Measurements from ENCODE around the gene TM4SF20.
"Not testable (repeated sequence)": the region's sequence is repeated elsewhere in the genome, so short reads cannot be mapped to it uniquely, and the experiment has no call there.

The TM4SF20 gene

GRCh38 chr2:227398684-227399670, 19.9 kb upstream of the TM4SF20 start:
- DNase-seq (ENCODE audit: low read depth in 2 of 2, low spot score in 1 of 2): no peak

DNA sequence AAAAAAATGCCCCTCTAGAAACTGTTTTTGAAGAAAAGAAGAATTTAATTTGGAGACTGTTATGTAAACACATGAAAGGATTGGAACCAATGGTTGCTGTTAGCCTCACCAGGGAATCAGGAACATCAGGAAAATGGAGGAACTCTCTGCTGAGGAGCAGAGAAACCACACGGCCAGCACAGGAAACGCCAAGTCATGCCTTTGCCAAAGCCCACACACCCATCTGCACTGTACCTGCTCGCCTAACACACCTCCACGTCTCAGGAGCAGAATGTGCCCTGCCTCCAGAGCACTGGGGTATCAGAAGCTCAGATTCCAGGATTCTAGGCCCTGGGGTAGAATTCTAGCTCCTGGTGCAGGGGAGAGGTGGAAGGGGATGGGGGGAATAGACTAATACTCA, 18.5 kb upstream of the TM4SF20 start:
- DNase-seq (ENCODE audit: low read depth in 2 of 2, low spot score in 1 of 2): no peak

DNA sequence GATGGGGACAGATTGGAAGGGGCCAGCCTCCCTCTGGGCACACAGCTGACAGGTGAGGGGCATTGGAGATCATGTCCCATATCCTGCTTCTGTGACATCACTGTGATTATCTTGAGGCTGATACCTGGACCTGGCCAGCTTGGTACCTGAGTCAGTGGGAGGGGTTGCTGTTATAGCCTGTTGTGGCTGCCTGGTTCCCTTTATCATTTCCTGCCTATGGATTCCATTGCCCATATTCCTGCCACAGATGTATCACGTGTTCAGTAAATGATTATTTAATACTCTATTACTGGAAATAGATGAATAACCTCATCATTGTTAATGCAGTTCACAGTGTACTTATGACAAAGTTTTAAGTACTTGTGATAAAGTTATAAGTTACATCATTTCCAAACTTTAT, 16.4 kb upstream of the TM4SF20 start:
- DNase-seq (ENCODE audit: low read depth in 2 of 2, low spot score in 1 of 2): no peak

GRCh38 chr2:227394401-227394800, 15.3 kb upstream of the TM4SF20 start:
- DNase-seq (ENCODE audit: low read depth in 2 of 2, low spot score in 1 of 2): no peak

DNA sequence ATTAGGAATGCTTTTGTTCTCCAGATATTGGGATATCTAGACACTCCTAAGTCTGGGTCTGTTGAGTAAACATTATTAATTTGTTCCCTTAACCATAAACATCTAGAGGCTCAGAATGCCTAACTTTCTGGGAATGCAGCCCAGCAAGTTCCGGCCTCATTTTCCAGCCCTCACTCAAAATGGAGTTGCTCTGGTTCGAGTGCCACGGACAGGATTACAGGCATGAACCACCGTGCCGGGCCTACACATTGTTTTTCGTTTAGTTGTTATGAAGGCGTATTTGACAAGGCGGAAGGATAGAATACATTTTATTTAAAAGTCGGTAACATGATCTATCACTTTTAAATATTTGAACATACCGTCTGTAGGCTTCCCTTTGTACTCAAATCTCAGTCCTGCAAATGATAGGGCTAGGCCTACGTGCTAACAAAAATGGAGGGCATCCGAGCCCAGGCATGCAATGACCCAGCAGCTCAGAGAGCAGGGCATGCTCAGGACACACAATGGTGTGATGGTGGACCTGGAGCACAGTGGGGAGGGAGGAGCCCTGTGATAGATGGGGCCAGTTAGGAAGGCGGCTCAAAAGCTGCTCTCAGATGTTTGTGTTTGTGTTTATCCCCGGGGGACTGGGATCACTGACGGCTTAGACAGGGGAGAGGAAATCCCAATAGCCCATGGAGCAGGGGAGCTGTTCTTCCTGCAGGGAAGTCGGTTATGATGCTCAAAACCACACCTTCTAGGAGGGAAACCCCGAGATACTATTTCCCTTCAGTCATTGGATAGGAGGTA, 11.6 kb upstream of the TM4SF20 start:
- no peak for DNase-seq (ENCODE audit: low read depth in 2 of 2, low spot score in 1 of 2)

GRCh38 chr2:227389661-227390060, 10.6 kb upstream of the TM4SF20 start:
- DNase-seq (ENCODE audit: low read depth in 2 of 2, low spot score in 1 of 2): no peak

DNA sequence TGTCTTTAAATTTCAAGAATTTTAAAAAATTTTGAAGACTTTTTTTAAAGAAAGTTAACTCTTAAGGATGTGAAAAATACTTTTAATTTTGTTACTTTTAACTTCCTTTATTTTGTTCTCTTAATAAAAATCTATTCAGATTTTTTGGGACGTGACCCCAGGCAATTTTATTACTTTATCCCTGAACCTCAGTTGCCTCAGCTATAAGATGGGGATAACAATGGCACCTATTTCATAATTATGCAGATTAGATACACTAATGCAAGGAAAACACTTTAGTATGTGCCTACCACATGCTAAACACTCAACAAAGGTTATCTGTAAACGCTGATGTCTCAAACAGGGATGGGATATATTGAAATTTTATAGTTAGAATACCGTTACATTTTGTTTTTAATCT, 10.1 kb upstream of the TM4SF20 start:
- DNase-seq (ENCODE audit: low read depth in 2 of 2, low spot score in 1 of 2): no peak

DNA sequence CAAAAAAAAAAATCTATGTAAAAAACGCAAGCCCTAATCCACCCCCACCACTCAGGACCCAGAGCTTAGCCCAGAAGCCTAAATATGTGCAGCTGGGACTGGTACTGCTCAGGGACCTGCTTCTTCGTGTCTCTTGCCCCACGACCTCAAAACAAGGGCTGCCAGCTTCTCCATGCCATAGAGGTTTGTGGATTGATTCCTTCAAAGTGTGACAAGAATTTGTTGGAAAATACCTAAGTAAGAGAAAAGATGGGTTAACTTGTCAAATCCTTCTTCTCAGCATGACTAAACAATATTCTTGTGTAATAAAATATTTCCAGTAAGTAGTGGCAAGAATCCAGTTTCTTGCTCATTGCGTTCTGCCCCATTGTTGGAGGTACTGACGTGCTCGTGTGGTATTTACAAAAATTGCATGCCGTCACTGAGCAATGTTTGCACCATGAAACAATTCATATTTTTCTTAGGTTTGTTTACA, 9.5 kb upstream of the TM4SF20 start:
- DNase-seq (ENCODE audit: low read depth in 2 of 2, low spot score in 1 of 2): no peak

DNA sequence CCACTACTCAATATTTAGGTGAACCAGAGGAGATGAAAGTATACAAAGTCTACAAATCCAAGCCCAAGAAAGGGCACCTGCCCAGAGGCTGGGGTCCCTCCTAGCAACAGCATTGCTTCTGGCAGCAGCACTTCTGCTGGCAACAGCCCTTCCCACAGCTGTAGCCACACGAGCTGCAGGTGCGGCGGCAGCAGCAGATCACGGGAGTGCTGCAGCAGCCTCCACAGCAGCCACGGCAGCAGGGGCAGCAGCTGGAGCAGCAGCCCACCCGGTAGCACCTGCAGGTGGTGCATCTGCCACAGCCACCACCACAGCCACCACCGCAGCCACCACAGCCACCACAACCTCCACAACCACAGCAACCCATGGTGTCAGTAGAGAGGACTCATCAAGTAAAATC, 8.5 kb upstream of the TM4SF20 start, which contains the start of gene SCYGR1:
Gene SCYGR1, minus strand, starts transcription at position 367 of the 400 bp plus-strand sequence. Its CDS starts 0 bp downstream, at position 367.
- not testable (repeated sequence) for DNase-seq (ENCODE audit: low read depth in 2 of 2, low spot score in 1 of 2)

- DNase-seq (ENCODE audit: low read depth in 2 of 2, low spot score in 1 of 2): no peak
Measured at GRCh38 chr2:227386630-227387029, 7.5 kb upstream of the TM4SF20 start.

DNA sequence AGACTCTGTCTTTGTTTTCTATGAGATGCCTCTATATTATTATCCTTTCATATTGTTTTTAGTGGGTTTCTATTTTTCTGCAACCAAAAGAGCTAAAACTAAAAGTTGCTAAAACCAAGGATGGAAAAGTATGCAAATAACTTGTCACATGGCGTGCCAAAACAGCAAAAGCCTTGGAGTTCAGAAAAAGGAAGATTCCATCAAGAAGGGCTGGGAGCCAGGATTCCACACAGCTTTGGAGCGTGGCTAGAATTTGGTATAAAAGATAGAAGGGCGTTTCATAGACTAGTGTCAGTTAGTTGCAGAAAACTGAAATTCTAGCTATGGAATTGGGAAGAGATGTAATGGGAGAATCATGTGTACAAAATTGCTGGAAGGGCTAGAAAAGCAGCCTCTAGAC, 4.6 kb upstream of the TM4SF20 start:
- no peak for DNase-seq (ENCODE audit: low read depth in 2 of 2, low spot score in 1 of 2)

DNA sequence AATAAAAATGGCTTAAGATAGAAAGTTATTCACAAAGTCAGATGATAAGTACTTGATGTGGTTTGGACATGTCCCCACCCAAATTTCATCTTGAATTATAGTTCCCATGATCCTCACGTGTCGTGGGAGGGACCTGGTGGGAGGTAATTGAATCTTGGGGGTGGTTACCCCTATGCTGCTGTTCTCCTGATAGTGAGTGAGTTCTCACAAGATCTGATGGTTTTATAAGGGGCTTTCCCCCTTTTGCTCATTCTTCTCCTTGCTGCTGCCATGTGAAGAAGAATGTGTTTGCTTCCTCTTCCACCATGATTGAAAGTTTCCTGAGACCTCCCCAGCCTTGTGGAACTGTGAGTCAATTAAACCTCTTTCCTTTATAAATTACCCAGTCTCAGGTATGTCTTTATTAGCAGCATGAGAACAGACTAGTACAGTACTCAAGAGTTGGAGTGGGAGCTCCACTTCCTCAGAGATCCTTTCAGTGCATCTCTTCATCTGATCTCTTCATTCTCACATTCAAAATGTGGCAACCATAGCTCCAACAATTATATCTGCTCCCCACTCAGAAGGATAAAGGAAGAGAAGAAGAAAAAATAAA, 3.2 kb upstream of the TM4SF20 start:
- not testable (repeated sequence) for DNase-seq (ENCODE audit: low read depth in 2 of 2, low spot score in 1 of 2)

- DNase-seq (ENCODE audit: low read depth in 2 of 2, low spot score in 1 of 2): no peak
Measured at GRCh38 chr2:227378371-227378782, 729 bp downstream of the TM4SF20 start.

DNA sequence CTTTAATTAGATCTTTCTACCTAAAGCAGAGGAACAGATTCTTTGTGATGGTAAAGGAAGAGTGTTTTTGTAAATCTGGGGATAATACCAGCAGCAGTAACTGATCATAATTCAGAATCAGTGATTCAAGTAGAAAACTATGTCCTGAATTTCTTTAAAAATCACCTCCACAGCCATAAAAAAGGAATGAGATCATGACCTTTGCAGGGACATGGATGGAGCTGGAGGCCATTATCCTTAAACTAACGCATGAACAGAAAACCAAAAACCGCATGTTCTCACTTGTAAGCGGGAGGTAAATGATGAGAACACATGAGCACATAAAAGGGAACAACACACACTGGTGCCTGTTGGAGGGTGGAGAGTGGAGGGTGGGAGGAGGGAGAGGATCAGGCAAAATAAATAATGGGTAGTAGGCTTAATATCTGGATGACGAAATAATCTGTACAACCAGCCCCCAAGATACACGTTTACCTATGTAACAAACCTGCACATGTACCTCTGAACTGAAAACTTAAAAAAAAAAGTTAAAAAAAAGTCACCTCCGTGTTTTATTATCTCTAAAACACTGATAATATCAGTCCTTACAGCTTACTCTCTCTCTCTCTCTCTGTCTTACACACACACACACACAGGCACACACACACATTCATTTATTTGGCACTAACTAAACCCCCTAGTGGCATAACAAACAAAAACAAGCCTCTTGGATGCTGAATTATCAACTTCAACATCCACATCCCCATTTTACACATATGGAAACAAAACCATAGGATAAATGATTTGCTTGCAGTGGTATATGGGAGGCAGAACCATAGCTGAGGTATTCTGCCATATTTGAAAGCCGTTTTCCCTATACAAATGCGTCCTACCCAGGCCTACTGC, 1.4 kb downstream of the TM4SF20 start:
- DNase-seq (ENCODE audit: low read depth in 2 of 2, low spot score in 1 of 2): no peak

DNA sequence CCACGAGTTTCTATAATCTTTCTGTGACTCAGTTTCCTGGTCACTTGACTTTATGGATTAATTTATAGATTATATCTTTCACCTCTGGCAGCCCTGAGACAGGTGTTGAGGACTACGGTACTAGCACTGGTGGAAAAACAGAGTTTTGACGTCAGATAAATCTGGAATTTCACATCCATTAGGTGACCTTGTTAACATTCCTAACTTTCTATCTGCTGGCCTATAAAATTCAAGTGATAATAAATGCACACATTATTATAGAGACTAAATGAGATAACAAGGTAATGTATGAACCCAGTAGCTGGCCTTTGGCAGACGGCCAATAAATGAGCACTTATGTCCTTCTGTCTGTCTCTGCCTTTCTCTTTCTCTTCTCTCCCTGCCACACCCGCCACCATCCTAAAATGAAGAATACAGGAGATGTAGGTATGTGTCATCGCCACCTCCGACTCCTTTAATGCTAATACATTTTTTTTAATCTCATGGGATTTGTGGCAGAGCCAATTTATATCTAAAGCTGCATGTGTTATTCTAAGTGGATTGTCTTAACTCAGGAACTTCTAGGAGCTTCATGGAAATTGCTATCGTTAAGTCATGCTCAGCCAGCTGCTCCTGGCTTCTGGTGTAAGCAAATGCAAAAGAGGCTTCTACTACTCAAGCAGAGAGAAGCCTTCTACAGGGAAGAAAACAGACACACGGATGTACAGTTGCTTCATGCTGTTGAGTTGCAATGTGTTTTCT, 2.3 kb downstream of the TM4SF20 start:
- DNase-seq (ENCODE audit: low read depth in 2 of 2, low spot score in 1 of 2): no peak

DNA sequence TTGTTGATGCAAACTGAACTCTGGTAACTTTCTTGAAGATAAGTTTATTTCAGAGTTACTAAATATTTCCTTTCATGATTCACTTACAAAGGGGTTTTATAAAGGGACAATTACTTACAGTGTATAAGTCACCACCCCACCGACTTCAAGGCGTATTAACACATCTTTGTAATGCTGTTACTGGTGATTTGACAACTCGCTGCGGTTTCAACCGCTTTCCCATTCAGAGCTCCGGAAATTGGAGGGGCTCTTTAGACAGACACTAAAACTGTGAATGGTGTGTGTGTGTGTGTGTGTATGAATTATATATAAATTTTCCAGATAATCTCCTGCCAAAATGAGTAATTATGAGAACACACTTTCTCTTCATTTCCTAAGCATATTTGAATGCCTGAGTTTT, 4.9 kb downstream of the TM4SF20 start:
- DNase-seq (ENCODE audit: low read depth in 2 of 2, low spot score in 1 of 2): no peak

DNA sequence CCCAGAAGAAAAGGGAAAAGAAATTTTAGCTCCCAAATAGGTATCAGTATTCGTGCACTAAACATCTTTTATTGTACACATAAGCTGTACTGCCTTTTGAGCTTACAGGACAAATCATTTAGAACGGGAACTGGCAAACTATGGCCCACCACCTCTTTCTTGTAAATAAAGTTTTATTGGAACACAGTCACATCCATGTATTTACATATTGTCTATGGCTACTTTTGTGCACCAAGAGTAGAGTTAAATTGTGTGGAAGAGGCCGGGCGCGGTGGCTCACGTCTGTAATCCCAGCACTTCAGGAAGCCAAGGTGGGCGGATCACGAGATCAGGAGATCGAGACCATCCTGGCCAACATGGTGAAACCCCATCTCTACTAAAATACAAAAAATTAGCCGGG, 5.7 kb downstream of the TM4SF20 start:
- no peak for DNase-seq (ENCODE audit: low read depth in 2 of 2, low spot score in 1 of 2)

- DNase-seq (ENCODE audit: low read depth in 2 of 2, low spot score in 1 of 2): no peak
Measured at GRCh38 chr2:227370791-227371312, 8.3 kb downstream of the TM4SF20 start.

GRCh38 chr2:227370092-227370491, 9.0 kb downstream of the TM4SF20 start:
- no peak for DNase-seq (ENCODE audit: low read depth in 2 of 2, low spot score in 1 of 2)

Data from stimulated activated CD8-positive, alpha-beta memory T cell treated with anti-CD3 and anti-CD28 coated beads, Interleukin-4, amount 100 ng/mL, for 1 hour (primary cell).